Fibroblast of skin of back (primary cell): Measurements from ENCODE around the gene UBE4B. TPM values are rescaled to one million over a fixed set of nuclear protein-coding genes. Genes with fewer than 3 reads are reported as not detected.
"Not testable (repeated sequence)": the region's sequence is repeated elsewhere in the genome, so short reads cannot be mapped to it uniquely, and the experiment has no call there.

Source experiments
- DNase-seq: peaks from one replicate; pipeline ENCODE4 v3.0.0-alpha.2; 2013
- polyA plus RNA-seq, 2 experiments: library from polyadenylated mRNA; unstranded; fragments of 120-200 nt; gene quantifications; one replicate each; pipeline ENCODE4 v1.2.1, GENCODE V29; 2013; ENCODE audit not compliant: insufficient read length in 2 of 2

UBE4B gene
- polyA plus RNA-seq (2013, experiment 1 of 2; ENCODE audit: insufficient read length): 36.7 TPM
- 46.5 TPM for polyA plus RNA-seq (2013, experiment 2 of 2; ENCODE audit: insufficient read length)

DNA sequence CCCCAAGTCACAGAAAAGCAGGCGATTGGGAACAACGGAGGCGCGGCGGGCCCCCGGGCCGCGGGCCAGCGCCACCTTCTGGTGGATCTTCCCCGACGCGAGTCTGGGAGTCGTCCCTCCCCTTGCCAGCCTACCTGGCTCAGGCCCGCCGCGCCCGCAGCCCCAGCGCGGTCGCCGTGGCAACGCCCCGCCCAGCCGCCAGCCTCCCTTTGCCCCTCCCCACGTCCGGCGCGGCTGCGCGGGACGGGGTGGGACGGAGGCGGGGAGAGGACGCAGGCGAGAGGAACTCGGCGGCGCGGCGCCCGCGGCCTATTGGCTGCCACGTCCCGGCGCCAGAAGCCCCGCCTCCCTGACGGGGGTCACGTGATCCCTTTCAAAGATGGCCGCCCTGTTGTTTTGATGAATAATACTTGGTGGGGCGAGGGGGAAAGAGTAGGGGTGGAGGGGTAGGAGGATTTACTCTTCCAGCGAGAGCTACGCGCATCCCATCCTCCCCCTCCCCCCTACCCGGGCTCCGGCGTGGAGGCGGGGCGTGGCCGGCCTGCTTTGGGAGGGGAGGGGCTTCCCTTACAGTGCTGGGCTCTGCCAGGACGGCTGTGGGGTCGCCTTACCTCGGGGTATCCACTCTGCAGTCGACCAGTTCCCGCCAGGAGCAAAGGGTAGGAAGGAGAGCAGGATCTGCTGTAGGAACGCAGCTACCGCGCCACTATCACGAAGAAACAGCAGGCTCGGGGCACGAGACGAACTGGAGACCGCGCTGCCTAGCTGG, at the start of gene UBE4B:
Gene UBE4B, plus strand, starts transcription at position 369 of the 769 bp plus-strand sequence. CDS start 713 bp downstream, outside the sequence.
- peak; percentile 97 for DNase-seq

DNA sequence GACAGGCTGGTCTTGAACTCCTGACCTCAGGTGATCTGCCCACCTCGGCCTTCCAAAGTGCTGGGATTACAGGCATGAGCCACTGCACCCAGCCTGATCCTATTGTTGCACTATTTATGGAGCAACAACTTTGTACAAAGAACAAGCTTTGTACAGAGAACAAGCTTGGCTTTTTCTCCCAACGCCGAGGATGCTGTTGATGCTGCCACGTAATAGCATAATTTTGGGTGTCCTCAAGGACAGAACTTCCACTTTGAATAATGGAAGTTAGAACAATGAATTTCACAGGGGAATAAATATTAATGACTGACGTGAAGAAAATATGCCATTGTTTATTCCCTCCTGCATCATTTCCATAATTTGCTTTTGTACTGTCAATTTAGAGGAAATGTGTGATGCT, 48.5 kb upstream of the UBE4B start:
- no peak for DNase-seq

DNA sequence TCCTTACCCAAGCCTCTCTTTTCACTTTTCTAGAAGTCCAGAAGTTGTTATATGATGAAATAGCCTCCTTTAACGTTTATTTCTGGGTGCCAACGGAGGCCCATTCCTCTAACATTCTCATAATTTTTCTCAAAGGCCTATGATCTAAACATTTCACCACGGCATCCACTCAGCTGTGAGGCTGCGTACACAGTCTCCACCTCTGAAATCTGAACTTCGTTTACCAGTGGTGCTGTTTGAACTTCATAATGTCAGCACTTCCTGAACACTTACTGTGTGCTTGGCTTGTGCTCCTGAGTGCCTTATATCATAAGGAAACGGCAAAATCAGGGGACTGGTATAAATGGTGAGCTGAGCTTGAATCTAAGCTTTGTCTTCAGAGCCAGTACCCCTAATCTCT, 47.8 kb upstream of the UBE4B start:
- DNase-seq: no peak

DNA sequence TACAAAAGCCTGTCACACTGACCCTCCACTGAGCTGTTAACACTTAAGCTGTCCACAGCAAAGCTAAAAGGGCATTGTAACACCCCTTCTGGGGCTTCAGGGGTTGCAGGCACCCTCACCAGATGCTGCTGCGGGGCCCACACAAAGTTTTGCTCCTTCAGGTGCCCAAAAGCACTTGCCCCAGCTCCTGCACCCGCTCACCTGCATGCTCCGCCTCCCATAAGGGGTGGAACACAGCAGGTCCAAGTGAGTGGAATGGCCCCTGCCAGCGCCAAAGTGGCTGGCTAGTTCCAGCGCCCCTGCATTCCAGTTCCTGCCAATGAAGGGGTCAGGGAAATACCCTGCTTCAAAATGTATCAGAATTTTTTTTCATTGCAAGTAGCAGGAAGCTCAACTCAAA, 43.0 kb upstream of the UBE4B start:
- no peak for DNase-seq

DNA sequence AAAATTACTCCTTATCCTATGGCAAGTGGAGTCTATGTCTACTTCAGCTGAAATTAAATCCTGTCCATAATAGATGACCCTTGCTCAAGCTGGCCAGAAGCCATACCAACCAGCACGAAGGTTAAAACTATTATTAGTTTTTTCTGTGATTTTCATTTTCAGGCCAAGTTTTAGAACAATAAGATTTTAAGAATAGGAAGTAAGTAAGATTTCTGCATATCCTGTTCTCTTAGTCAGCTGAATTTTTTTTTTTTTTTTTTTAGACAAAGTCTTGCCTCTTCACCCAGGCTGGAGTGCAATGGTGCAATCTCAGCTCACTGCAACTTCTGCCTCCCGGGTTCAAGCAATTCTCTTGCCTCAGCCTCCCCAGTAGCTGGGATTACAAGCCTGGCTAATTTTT, 41.8 kb upstream of the UBE4B start:
- DNase-seq: no peak

DNA sequence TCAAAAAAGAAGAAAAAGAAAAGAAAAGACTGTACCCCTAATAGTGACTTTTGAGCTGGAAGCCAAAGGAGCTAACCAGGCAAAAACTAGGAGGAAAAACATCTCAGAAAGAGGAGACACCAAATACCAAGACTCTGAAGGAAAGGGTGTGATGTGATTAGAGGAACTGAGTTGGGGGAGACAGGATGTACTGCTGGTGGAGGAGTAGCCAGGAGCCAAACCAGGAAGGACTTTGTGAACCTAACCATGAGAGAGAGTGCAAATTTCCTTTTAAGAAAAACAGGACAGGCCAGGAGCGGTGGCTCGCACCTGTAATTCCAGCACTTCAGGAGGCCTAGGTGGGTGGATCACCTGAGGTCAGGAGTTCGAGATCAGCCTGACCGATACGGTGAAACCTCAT, 39.8 kb upstream of the UBE4B start:
- no peak for DNase-seq

DNA sequence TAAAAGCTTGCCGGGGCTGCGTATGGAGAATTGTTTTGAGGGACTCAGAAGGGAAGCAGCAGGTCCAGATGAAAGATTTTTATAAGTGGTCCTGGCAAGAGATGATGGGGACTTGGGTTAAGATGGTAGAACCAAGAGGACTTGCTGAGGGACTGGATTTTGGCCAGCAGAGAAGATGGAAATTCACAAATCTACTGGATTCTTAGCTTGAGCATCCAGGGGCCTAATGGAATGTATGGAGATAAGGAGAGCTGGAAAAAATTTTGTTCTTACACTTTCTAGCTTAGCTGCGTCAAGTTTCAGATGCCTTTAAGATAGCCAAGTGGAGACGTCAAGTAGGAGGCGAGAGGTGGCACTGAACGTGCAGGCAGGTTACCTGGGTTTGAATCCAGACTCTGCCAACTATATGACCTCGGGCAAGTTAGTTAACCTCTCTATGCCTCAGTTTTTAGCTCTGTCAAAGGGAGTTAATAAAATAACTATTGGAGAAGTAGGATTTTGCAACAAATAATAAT, 39.1 kb upstream of the UBE4B start:
- no peak for DNase-seq

DNA sequence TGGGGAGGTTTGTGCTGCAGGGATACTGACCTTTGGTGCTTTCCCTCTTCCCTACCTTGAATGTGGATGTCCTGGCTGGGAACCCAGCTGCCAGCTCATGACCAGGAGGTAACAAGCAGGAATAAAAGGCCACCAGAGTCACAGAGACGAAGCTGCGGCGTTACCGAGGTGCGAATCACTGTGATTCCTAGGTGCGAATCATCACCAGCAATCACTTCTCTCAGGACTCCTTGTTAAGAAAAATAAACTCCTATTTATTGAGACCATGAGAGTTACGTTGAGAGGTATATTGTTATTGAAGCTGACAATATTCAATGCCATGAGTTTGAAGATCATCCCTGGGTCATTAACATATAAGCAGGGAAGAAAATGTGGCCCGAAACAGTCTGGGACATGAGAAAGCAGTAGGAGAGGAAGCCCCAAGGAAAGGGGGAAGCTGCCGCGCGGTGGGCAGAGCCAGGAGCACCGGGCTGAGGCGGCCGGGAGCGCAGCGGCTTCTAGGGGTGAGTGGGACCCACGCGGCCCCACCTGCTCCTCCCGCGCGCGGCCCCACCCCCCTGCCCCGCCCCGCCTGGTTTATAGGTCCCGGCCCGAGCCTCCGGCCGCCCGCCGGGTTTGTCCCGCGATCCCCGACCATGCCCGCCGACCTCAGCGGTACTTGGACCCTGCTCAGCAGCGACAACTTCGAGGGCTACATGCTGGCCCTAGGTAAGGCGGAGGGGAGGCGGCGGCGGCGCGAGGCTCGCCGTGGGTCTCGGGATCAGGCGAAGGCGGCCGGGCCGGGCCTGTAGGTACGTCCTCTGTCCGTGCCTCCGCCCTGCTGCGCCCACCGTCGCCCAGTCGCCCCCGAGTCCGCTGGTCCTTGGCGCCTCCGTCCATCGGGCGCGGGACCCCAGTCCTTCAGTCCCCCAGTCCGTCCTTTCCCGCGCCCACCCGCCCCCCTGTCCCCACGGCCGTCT, 35.9 kb upstream of the UBE4B start, which contains the start of gene RBP7:
Gene RBP7, plus strand, starts transcription at position 605 of the 959 bp plus-strand sequence. Its CDS starts 31 bp downstream, at position 636.
- DNase-seq: no peak

DNA sequence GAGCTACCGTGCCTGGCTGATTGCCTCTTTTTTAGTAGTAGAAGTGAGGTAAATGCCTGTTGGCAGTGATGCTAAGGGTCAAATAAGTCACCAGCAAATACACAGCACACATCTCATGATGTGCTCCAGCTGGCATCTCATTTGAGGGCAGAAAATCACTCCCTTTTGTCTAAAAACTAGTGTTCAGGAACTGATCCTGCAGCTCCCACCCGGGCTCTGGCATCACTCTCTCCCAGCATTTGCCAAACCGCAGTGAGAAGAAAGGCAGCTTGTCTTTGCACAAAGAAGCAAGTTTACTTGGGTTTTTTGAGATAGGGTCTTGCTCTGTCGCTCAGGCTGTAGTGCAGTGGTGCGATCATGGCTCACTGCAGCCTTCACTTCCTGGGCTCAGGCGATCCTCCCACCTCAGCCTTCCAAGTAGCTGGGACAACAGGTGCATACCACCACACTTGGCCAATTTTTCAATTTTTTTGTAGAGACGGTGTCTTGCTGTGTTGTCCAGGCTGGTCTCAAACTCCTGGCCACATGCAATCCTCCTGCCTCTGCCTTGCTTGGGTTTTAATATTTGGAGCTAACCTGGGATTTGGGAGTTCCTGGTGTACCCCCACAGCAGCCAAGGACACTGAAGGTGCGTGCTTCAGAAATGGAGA, 31.6 kb upstream of the UBE4B start:
- DNase-seq: no peak

DNA sequence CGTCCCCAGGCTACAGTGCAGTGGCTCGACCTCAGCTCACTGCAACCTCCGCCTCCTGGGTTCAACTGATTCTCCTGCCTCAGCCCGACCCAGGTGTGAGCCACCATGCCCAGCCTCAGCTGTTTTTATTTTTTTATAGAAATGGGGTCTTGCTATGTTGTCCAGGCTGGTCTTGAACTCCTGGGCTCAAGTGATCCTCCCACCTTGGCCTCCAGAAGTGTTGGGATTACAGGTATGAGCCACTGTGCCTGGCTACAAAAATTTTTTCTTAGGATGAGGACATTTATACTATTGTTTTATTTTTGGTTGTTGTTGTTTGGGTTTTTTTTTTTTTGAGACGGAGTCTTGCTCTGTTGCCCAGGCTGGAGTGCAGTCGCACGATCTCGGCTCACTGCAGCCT, 27.5 kb upstream of the UBE4B start:
- not testable (repeated sequence) for DNase-seq

DNA sequence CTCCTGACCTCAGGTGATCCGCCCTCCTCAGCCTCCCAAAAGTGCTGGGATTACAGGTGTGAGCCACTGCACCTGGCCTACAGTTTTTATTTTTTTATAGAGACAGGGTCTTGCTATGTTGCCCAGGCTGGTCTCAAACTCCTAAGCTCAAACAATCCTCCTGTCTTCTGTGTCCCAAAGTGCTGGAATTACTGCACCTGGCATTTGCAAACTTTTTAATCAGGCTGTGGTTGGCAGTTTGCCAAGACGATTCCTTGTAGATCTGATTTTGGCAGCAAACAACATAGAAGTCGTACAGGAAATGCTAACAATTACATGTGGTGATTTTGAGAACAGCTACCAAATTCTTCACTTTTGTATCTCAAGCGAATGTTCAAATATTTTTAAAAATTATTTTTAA, 25.6 kb upstream of the UBE4B start:
- no peak for DNase-seq

DNA sequence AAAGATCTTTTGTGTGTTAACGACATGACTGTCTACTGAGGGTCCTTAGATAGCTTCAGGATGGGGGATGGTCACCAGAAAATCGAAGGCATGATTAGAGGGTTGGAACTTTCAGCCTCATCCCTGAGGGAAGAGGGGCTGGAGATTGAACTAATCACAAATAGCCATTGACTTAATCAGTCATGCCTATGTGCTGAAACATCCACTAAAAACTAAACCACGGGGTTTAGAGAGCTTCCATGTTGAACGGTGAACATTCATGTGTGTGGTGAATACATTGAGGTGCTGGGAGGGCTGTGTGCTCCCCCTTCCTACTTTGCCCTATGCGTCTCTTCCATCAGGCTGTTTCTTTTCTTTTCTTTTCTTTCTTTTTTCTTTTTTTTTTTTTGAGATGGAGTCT, 18.7 kb upstream of the UBE4B start:
- DNase-seq: no peak

DNA sequence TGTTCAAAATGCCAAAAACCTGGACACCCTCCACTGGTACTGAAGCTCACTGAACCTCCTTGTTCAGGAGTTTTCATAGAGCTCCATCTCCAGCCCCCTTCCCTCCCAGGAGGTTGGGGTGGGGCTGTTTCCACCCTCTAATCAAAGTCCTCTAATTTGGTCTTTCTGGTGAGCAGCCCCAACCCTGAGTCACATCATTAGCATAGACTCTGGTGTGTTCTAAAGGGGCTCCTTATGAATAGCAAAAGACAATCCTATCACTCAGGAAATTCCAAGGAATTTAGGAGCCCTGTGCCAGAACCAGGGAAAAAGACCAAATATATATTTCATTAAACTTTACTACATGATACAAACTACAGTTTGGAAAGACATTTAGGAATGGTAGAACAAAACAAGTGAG, 13.2 kb upstream of the UBE4B start:
- no peak for DNase-seq

DNA sequence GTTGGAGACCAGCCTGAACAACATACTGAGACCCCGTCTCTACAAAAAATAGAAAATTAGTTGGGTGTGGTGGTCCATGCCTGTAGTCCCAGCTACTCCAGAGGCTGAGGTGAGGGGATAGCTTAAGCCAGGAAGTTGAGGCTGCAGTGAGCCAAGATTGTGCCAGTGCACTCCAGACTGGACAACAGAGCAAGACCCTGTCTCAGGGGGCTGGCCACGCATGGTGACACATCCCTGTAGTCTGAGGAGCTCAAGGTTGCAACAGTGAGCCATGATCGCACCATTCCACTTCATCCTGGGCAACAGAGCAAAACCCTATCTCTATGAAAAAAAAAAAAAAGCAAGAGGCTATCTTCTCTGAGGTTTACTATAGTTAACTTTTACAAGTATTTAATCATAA, 12.7 kb upstream of the UBE4B start:
- DNase-seq: no peak

DNA sequence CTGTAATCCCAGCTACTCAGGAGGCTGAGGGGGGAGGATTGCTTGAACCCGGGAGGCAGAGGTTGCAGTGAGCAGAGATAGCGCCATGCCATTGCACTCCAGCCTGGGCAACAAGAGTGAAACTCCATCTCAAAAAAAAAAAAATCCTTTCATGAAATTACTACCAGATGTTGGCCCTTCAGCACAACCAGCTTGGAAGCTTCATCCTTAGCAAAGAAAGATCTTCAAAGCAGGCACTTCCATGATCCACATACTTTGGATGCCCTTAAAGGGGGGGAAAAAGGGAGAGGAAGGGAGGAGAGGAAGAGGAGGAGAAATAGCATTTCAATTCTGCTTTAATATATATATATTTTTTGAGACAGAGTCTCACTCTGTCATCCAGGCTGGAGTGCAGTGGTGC, 12.1 kb upstream of the UBE4B start:
- DNase-seq: peak; percentile 28

DNA sequence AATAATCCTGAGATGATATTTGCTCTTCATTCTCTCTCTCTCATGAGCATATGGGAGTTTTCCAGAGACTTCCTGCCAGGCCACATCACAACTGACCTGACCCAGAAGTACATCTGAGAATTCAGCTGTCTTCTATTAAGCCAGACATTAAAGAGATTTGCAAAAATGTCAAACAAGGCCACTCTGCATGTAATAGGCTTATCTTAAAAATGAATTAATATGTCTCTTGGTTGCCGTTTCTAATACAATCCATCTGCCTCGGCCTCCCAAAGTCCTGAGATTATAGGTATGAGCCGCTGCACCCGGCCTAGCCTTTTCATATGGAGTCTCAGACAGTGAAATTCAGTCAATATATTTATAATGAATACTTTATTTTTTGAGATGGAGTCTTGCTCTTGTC, 10.8 kb upstream of the UBE4B start:
- not testable (repeated sequence) for DNase-seq

DNA sequence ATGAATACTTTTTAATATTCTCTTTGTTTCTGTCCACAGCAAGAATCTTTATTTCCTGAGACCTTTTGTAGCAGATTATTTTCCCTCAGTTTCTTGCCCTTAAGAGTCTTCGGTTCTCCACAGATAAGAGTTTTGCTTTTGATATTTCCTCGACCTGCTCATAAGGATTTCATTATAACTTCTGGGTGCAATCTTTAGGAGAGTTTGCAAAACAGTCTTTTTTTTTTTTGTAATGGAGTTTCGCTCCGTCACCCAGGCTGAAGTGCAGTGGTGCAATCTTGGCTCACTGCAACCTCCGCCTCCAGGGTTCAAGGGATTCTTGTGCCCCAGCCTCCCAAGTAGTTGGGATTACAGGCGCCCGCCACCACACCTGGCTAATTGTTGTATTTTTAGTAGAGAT, 10.1 kb upstream of the UBE4B start:
- no peak for DNase-seq

DNA sequence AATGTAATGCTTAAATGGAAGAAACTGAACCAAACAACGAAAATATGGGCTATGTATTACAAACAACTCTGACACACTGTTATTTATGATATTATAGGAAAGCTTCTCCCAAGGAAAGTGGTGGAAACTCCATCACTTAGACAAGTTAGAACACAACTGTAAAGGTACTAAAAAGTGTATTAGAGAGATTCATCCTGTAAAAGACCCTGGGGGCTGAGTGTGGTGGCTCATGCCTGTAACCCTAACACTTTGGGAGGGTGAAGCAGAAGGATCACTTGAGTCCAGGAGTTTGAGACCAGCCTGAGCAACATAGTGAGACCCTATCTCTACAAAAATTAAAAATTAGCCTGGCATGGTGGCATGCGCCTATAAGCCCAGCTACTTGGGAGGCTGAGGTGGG, 7.4 kb upstream of the UBE4B start:
- no peak for DNase-seq

DNA sequence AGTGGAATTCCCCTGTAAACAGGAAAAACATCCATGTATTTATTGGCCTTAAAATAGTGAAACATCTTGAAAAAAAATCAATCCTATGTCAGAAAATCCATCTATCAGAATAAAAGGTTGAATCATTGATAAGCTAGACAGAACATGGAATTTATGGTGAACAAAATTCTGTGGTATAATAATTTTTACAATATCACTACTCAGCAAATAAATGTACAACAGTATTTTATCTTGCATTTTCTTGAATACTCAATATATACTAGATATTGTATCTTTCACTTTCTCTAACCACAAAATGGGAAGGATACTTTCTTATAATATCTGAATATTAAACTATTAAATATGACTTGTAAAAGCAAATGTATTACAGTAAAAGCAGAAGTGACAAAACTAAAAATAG, 5.7 kb upstream of the UBE4B start:
- DNase-seq: no peak

DNA sequence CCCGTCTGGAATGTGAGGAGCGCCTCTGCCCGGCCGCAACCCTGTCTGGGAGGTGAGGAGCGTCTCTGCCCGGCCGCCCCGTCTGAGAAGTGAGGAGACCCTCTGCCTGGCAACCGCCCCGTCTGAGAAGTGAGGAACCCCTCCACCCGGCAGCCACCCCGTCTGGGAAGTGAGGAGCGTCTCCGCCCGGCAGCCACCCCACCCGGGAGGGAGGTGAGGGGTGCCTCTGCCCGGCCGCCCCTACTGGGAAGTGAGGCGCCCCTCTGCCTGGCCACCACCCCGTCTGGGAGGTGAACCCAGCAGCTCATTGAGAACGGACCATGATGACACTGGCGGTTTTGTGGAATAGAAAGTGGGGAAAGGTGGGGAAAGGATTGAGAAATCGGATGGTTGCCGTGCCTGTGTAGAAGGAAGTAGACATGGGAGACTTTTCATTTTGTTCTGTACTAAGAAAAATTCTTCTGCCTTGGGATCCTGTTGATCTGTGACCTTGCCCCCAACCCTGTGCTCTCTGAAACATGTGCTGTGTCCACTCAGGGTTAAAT, 3.7 kb upstream of the UBE4B start:
- not testable (repeated sequence) for DNase-seq

DNA sequence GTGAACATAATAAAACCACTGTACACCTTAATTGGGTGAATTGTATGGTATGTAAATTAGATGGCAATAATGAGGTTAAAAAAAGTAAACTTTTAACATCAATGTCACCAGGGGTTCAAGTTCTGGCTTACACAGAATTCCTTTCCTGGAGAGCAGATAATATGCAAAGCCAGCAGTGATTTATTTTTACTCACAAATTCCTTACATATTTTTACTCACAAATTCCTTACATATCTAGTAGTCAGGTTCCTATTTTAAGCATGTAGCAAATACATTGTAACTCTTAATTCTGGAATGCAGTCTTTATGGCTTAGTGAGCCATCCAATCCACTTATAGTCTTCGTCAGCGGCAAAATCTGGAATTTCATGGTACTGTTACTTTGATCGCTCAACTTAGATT, 1.3 kb upstream of the UBE4B start:
- DNase-seq: peak; percentile 91

DNA sequence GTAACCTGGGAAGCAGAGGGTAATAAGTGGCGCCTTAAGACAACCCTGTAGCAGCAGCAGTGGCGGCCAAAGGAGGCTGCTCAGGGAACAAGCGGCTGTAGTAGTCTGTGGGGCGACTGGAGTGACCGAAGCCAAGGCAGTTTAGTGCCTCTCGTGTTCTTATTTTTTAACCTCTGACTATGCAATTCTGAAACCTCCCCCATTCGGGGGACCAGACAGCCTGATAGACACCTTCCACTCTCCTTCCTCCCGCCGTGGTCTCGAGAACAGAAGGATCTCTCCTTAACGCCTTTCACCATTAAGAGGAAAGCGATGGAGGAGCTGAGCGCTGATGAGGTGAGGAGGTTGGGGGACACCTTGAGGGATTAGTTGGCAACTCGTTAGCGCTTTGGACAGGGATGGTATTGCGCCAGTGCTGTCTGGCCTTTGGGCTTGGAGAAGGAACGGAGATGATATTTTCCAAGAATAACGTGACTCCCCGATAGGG, 644 bp downstream of the UBE4B start:
- peak; percentile 32 for DNase-seq
